GM10847 (cell line): ENCODE measurements around the gene SGTB.

ENCODE experiments used
- POLR2A ChIP-seq: IDR thresholded peaks from 2 replicates; pipeline ENCODE4 v1.6.1; 2011; ENCODE audit not compliant: insufficient read length; ENCODE audit errors: extremely low read depth

Gene SGTB, protein sequence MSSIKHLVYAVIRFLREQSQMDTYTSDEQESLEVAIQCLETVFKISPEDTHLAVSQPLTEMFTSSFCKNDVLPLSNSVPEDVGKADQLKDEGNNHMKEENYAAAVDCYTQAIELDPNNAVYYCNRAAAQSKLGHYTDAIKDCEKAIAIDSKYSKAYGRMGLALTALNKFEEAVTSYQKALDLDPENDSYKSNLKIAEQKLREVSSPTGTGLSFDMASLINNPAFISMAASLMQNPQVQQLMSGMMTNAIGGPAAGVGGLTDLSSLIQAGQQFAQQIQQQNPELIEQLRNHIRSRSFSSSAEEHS

GRCh38 chr5:65721720-65722574 is at the start of gene SGTB, which contains the start of gene NLN:
TSS of gene SGTB (minus strand) at chr5:65722109. CDS start at chr5:65720807, 1,302 bp downstream.
TSS of gene NLN (plus strand) at chr5:65722205. CDS start at chr5:65722374, 169 bp downstream.
- peak; percentile 20 for TF ChIP-seq POLR2A

DNA sequence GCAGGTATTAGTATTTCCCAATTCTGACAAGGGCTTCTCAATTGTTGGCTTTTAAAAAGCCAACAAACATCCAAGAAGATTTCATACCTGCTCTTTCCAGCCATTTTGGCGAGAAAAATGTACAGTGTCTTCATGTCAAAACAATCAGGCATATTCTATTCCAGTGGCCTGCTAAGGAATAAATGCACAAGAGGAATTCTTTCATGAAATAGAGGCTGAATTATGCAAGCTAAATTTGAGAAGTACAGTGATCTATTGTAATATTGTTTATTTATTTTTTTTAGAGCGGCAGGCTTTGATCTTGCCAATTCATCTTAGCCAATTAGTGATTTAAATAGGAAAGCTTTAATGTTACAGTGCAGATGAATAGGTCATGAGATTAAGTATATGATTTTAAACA is 49.4 kb upstream of the SGTB start:
- no peak for TF ChIP-seq POLR2A

DNA sequence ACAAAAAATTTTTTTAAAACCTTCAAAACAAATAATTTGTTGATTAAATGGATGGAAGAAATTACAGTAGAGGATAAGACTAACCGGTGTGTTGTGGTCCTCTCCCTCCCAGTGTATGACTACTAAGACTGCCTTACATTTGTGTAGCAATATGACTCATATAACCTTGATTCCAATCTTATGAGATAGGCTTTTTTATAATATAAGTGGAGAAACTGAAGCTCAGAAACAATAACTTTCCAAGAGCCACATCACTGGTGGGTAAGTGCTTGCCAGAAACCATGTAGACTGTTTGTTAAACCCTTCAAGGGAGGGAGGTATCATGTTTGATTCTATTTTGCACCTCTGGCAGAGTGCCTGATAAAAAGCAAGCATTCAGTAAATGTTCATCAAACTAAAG is 47.6 kb upstream of the SGTB start:
- no peak for TF ChIP-seq POLR2A

- no peak for TF ChIP-seq POLR2A
Observed at GRCh38 chr5:65768723-65769346, 46.9 kb upstream of the SGTB start.

DNA sequence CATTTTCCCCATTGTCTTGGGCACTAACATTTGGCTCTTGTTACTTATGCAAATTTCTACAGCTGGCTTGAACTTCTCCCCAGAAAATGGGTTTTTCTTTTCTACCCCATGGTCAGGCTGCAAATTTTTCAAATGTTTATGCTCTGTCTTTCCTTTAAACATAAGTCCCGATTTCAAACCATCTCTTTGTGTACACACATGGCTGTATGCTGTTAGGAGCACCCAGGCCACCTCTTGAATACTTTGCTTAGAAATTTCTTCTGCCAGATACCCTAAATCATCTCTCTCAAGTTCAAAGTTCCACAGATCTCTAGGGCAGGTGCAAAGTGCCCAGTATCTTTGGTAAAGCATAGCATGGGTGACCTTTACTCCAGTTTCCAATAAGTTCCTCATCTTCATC is 45.7 kb upstream of the SGTB start:
- no peak for TF ChIP-seq POLR2A

GRCh38 chr5:65766781-65767180 is 44.9 kb upstream of the SGTB start:
- no peak for TF ChIP-seq POLR2A

- TF ChIP-seq POLR2A: no peak
Observed at GRCh38 chr5:65766175-65766574, 44.3 kb upstream of the SGTB start.

GRCh38 chr5:65765582-65765981 is 43.7 kb upstream of the SGTB start:
- TF ChIP-seq POLR2A: no peak

DNA sequence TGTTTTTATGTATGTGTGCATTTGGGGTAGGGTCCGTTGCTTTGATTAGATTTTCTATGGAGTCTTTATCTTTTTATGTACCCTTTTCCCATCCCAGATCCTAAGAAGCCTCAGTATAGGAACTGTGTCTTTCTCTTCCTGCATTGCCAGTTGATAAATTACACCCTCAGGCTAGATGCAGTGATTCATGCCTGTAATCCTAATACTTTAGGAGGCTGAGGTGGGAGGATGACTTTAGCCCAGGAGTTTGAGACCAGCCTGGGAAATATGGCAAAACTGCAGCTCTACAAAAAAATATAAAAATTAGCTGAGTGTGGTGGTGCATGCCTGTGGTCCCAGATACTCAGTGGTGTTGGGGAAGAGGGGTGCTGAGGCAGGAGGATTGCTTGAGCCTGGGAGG is 40.3 kb upstream of the SGTB start:
- TF ChIP-seq POLR2A: no peak

DNA sequence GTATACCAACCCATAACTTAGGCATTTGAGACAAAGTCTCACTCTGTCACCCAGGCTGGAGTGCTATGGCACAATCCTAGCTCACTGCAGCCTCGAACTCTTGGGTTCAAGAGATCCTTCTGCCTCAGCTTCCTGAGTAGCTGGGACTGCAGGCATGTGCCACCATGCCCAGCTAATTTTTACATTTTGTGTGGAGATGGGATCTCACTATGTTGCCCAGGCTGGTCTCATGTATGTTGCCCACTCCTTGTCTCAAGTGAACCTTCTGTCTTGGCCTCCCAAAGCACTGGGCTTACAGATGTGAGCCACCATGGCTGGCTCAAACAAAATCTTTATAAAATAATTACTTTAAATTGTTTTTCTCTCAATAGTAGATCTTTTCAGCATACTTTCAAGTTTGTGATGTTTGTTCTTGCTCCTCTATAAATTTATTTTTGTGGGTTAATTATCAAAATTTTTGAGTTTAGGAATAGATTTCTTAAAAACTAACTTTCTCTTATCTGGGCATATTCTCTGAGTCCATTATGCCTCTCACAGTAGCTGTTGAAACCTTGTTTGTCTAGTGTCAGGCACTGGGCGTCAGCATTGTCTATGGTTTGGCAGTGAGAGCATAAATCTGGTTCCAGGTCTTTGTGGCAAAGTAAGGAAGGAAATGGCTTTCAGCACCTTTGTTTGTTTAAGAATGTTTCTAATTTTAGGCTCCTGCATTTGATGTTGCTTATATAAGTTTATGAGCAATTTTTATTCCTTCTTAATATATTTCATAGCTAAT is 38.8 kb upstream of the SGTB start:
- TF ChIP-seq POLR2A: no peak

DNA sequence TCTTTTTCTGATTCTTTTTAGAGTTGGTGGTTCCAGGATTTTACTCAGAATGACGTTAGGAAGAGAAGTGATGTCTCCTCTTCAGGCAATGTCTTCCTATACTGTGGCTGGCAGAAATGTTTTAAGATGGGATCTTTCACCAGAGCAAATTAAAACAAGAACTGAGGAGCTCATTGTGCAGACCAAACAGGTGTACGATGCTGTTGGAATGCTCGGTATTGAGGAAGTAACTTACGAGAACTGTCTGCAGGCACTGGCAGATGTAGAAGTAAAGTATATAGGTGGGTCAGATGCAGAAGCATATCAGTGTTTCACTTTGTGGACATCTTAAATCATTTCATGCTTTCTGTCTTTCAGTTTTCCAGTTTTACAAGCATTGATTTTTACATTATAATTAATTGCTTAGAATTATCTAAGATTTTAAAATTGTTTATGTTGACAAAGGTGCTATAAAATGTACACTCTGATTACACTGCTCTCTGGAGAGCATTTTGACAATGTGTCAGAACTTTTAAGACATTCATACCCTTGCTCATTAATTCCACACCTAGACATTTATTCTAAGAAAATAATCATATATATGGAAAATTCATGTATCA is 36.7 kb upstream of the SGTB start:
- TF ChIP-seq POLR2A: no peak

DNA sequence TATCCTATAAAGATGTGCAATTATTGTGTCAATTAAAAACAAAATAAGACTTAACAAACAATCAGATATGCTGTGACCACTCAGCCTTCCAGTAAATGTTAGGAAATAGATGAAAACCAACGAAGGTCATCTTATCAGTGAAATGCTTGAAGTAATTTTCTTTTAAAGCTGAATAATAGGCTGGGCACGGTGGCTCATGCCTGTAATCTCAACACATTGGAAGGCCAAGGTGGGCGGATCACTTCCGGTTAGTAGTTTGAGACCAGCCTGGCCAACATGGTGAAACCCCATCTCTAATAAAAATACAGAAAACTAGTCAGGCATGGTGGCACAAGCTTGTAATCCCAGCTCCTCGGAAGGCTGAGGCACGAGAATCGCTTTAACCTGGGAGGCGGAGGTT is 31.3 kb upstream of the SGTB start:
- no peak for TF ChIP-seq POLR2A

- no peak for TF ChIP-seq POLR2A
Observed at GRCh38 chr5:65750938-65751337, 29.0 kb upstream of the SGTB start.

DNA sequence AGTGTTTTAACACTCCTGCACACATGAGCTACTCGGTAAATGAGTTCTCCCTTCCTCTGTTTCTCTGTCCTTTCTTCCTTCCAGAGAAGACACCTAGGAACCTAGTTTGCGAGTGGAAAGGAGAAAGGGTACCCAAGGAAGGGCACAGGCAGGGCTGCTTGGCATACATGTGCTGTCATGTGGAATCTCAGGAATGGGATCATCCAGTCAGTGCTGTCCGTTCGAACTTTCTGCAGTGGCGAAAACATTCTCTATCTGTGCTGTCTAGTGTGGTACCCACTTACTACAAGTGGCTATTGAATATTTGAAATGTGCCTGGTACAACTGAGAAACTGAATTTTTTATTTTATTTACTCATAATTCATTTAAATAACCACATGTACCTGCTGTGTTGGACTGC is 28.0 kb upstream of the SGTB start:
- TF ChIP-seq POLR2A: no peak

- TF ChIP-seq POLR2A: no peak
Observed at GRCh38 chr5:65749221-65749844, 27.4 kb upstream of the SGTB start.
